OCI-LY7 (cell line): ENCODE measurements around the gene ANKRD44.

Source experiments
- CTCF ChIP-seq: fragments of 200-600 bp; sonication (generic); conservative IDR thresholded peaks from 2 replicates; pipeline ENCODE4 v1.5.1; 2014; ENCODE audit warnings: mild to moderate bottlenecking, antibody characterized with exemption, low read length, moderate library complexity, mixed read lengths
- EZH2phosphoT487 ChIP-seq: fragments of 200-600 bp; sonication (generic); IDR thresholded peaks from 2 replicates; pipeline ENCODE4 v1.6.1; 2018; ENCODE audit warnings: low read depth, borderline replicate concordance, mild to moderate bottlenecking, mixed run types, antibody characterized with exemption, low read length, moderate library complexity, mixed read lengths

- no peak for TF ChIP-seq EZH2phosphoT487
- TF ChIP-seq CTCF = no peak
Measured at GRCh38 chr2:197212344-197213262, 98.0 kb downstream of the ANKRD44 start.
